ENCODE measurements around the gene BRD4.

Gene BRD4

GRCh38 chr19:15188851-15189250, 143.5 kb downstream of the BRD4 start:
- DNase-seq: no peak

GRCh38 chr19:15187026-15188007, 145.0 kb downstream of the BRD4 start:
- no peak for DNase-seq

Measured in stimulated activated naive CD4-positive, alpha-beta T cell (primary cell).